Astrocyte (in vitro differentiated cells and primary cell): Measurements from ENCODE around the gene CFAP73.

ENCODE experiments used
- CTCF ChIP-seq: IDR thresholded peaks from 2 replicates; pipeline ENCODE4 v1.5.1; 2011; ENCODE audit warnings: low read depth, mild to moderate bottlenecking, inconsistent platforms, low read length, moderate library complexity; ENCODE audit not compliant: insufficient read depth
- EZH2 ChIP-seq: IDR thresholded peaks from 2 replicates; pipeline ENCODE4 v1.6.1; 2012; ENCODE audit warnings: mild to moderate bottlenecking, low read length, inconsistent platforms; ENCODE audit not compliant: insufficient read depth

GRCh38 chr12:113184098-113184899 lies 34.8 kb downstream of the CFAP73 start:
- TF ChIP-seq CTCF (no peak), EZH2 (no peak)
